ENCODE measurements around the gene PRSS36.

GRCh38 chr16:31168848-31169247 is 19.0 kb upstream of the PRSS36 start:
- TF ChIP-seq CTCF (IDR thresholded peaks at IDR 0.05) (no peak), POLR2A (IDR thresholded peaks at IDR 0.05) (no peak)
